Measurements from ENCODE around the gene LBH. TPM values are rescaled to one million over a fixed set of nuclear protein-coding genes. Genes with fewer than 3 reads are reported as not detected.

LBH gene
- polyA plus RNA-seq, 3 donors, result 0.41 to 0.76 (median 0.42) TPM

DNA sequence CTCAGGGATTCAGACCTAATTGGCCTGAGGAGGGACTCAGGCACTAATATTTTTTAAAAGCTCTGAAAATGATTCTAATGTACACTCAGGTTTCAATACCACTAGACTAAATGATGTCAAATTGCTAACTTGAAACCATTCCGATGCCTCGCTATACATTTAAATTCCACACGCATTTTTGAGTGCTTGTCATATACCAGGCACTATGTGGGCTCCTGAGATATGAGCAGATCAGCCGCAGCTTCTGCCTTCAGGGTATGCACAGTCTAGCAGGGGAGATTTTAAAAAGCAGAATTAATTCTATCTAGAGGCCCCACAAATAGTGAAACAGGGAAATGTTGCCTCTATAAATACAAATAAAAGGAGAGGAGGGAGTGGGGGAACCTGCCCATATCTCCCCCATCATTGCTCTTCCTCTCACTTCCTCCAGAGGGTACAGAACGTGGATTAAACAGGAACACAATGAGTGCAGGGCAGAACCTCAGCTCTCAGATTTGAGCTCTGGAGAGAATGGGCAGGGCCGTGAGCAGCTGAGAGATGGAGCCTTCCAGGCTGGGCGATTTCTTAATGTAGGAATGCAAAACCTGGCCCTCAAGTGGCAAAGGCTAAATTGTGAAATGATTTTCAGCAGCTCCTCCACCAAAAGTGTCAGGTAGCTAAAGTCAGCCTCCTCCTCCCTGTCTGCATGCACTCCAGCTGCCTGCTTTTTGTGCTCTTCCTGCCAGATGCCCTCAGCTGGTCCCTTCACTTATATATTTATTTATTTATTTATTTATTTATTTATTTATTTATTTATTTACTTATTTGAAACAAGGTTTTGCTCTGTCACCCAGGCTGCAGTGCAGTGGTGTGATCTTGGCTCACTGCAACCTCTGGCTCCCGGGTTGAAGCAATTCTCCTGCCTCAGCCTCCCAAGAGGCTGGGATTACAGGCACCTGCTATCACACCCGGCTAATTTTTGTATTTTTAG is 24.6 kb upstream of the LBH start:
- no peaks in the 10 kb centered on the region for H3K9me3 ChIP-seq (replicated peaks in 1 of 2; ENCODE audit: control insufficient read depth in 1 of 2, insufficient read depth in 1 of 2, low read length in 2 of 2)
- intact Hi-C loops (cut with micrococcal nuclease), result loop anchor here (5.0 kb wide), 1 partner anchor 501 kb away; no protein-coding TSS in a partner anchor
- no peaks in the 10 kb centered on the region for H3K36me3 ChIP-seq (replicated peaks in 1 of 2; ENCODE audit: control insufficient read depth in 1 of 2, insufficient read depth in 2 of 2, low read length in 2 of 2)
- H3K27ac Mint-ChIP-seq, result no peak overlapping the region
- no peaks in the 10 kb centered on the region for H4K20me1 ChIP-seq (ENCODE audit: insufficient read depth, low read length)
- H3K4me1 ChIP-seq (ENCODE audit: control insufficient read depth in 1 of 2, insufficient read depth in 2 of 2, low read length in 2 of 2), result peaks cover 5% of the 10 kb centered on the region in 2 donors
- H3K27me3 Mint-ChIP-seq (ENCODE audit: low read depth in 3 of 3), result peaks cover 0 to 5% (median 5%) of the 10 kb centered on the region in 3 donors
- H3K27me3 ChIP-seq (ENCODE audit: control insufficient read depth in 2 of 2, insufficient read depth in 2 of 2, low read length in 2 of 2), result no peaks in the 10 kb centered on the region
- WGBS (ENCODE audit: insufficient coverage), result 83% methylated on average over 5 of the region's 9 CpGs
- H3K4me3 ChIP-seq (replicated peaks in 1 of 3; ENCODE audit: low read depth in 2 of 3, low read length in 3 of 3), result no peak overlapping the region
- H3K4me2 ChIP-seq (replicated peaks; ENCODE audit: extremely low read depth, low read length, poor library complexity, severe bottlenecking), result no peak overlapping the region
- H3K36me3 Mint-ChIP-seq, result no peaks in the 10 kb centered on the region
- H2AFZ ChIP-seq (ENCODE audit: insufficient read depth, low read depth, low read length, poor library complexity, severe bottlenecking), result peak overlapping the region; percentile 29
- no peaks in the 10 kb centered on the region for H3K79me2 ChIP-seq (ENCODE audit: insufficient read depth, low read length)
- no peak overlapping the region for H3K4me3 Mint-ChIP-seq
- H3K27ac ChIP-seq (ENCODE audit: low read depth in 1 of 2, low read length in 2 of 2), result no peak overlapping the region
- TF ChIP-seq, protein P1, sequence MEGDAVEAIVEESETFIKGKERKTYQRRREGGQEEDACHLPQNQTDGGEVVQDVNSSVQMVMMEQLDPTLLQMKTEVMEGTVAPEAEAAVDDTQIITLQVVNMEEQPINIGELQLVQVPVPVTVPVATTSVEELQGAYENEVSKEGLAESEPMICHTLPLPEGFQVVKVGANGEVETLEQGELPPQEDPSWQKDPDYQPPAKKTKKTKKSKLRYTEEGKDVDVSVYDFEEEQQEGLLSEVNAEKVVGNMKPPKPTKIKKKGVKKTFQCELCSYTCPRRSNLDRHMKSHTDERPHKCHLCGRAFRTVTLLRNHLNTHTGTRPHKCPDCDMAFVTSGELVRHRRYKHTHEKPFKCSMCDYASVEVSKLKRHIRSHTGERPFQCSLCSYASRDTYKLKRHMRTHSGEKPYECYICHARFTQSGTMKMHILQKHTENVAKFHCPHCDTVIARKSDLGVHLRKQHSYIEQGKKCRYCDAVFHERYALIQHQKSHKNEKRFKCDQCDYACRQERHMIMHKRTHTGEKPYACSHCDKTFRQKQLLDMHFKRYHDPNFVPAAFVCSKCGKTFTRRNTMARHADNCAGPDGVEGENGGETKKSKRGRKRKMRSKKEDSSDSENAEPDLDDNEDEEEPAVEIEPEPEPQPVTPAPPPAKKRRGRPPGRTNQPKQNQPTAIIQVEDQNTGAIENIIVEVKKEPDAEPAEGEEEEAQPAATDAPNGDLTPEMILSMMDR (IDR thresholded peaks at IDR 0.05), result no peak
- no peak for DNase-seq
- no peaks in the 10 kb centered on the region for H3K9me3 Mint-ChIP-seq
- H3K9ac ChIP-seq (ENCODE audit: insufficient read depth, low read length, poor library complexity, severe bottlenecking), result no peak overlapping the region
- peaks cover 10% of the 10 kb centered on the region for H3K4me1 Mint-ChIP-seq

GRCh38 chr2:30208453-30208852 is 22.9 kb upstream of the LBH start:
- Mint-ChIP-seq H3K9me3 (no peaks in the 10 kb centered on the region), H3K36me3 (no peaks in the 10 kb centered on the region), H3K27me3 (ENCODE audit: low read depth in 3 of 3) (peaks cover 0 to 7% (median 5%) of the 10 kb centered on the region in 3 donors), H3K27ac (no peak overlapping the region), H3K4me1 (peaks cover 2% of the 10 kb centered on the region), H3K4me3 (no peak overlapping the region)
- H3K27me3 ChIP-seq (ENCODE audit: control insufficient read depth in 2 of 2, insufficient read depth in 2 of 2, low read length in 2 of 2), result no peaks in the 10 kb centered on the region
- 0% methylated on average over 2 of the region's 2 CpGs for WGBS (ENCODE audit: insufficient coverage)
- no peak overlapping the region for H3K4me3 ChIP-seq (replicated peaks in 1 of 3; ENCODE audit: low read depth in 2 of 3, low read length in 3 of 3)
- no peaks in the 10 kb centered on the region for H3K4me1 ChIP-seq (ENCODE audit: control insufficient read depth in 1 of 2, insufficient read depth in 2 of 2, low read length in 2 of 2)
- H3K9me3 ChIP-seq (replicated peaks in 1 of 2; ENCODE audit: control insufficient read depth in 1 of 2, insufficient read depth in 1 of 2, low read length in 2 of 2), result no peaks in the 10 kb centered on the region
- H4K20me1 ChIP-seq (ENCODE audit: insufficient read depth, low read length), result no peaks in the 10 kb centered on the region
- H3K4me2 ChIP-seq (replicated peaks; ENCODE audit: extremely low read depth, low read length, poor library complexity, severe bottlenecking), result no peak overlapping the region
- no peak overlapping the region for H3K27ac ChIP-seq (ENCODE audit: low read depth in 1 of 2, low read length in 2 of 2)
- TF ChIP-seq, protein P1 (IDR thresholded peaks at IDR 0.05), result peak; percentile 91
- no peaks in the 10 kb centered on the region for H3K79me2 ChIP-seq (ENCODE audit: insufficient read depth, low read length)
- no peak overlapping the region for H2AFZ ChIP-seq (ENCODE audit: insufficient read depth, low read depth, low read length, poor library complexity, severe bottlenecking)
- peak; percentile 13 to 41 (median 37) for DNase-seq
- no peak overlapping the region for H3K9ac ChIP-seq (ENCODE audit: insufficient read depth, low read length, poor library complexity, severe bottlenecking)
- H3K36me3 ChIP-seq (replicated peaks in 1 of 2; ENCODE audit: control insufficient read depth in 1 of 2, insufficient read depth in 2 of 2, low read length in 2 of 2), result no peaks in the 10 kb centered on the region
- intact Hi-C loops (cut with micrococcal nuclease), result loop anchor here (5.0 kb wide), 1 partner anchor 499 kb away; no protein-coding TSS in a partner anchor

All from CD14-positive monocyte (primary cell).